Measurements from ENCODE around the gene WDFY4.

WDFY4 gene

DNA sequence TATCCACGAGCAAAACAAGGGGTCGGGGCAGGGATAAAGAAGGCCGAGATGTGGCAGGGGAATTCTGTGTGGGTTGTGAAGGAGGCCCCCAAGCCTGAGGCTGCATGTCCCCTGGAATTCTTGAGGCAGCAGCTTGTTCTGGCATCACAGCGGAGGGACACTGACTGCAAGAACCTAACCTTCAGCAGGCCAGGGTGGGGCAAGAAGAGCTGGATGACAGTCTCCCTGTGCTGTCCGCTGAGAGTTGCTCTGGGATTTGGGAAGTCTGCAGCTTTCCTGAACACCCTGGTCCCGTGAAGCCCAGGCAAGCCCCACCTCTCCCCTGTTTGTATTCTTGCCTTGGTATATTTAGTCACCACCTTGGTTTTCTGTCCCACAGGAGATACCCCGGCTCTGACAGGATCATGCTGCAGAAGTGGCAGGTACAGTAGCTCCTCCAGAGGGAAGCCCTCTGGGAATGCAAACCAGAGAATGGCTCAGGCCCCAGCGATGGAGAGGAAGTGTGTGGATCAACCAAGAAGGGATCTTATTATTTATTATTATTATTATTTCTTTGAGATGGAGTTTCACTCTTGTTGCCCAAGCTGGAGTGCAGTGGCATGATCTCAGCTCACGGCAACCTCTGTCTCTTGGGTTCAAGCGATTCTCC, 256.9 kb downstream of the WDFY4 start:
- no peak overlapping the region for H3K9ac ChIP-seq
- no peak overlapping the region for H3K4me2 ChIP-seq (ENCODE audit: low read length)
- H3K79me2 ChIP-seq, result no peaks in the 10 kb centered on the region
- no peaks in the 10 kb centered on the region for H3K4me1 ChIP-seq
- no peaks in the 10 kb centered on the region for H3K9me3 ChIP-seq (ENCODE audit: control insufficient read depth, low read length)
- no peak overlapping the region for H3K4me3 ChIP-seq (ENCODE audit: low read depth, low read length)
- no peak overlapping the region for H3K27ac ChIP-seq
- H2AFZ ChIP-seq, result no peak overlapping the region
- TF ChIP-seq, protein P1, sequence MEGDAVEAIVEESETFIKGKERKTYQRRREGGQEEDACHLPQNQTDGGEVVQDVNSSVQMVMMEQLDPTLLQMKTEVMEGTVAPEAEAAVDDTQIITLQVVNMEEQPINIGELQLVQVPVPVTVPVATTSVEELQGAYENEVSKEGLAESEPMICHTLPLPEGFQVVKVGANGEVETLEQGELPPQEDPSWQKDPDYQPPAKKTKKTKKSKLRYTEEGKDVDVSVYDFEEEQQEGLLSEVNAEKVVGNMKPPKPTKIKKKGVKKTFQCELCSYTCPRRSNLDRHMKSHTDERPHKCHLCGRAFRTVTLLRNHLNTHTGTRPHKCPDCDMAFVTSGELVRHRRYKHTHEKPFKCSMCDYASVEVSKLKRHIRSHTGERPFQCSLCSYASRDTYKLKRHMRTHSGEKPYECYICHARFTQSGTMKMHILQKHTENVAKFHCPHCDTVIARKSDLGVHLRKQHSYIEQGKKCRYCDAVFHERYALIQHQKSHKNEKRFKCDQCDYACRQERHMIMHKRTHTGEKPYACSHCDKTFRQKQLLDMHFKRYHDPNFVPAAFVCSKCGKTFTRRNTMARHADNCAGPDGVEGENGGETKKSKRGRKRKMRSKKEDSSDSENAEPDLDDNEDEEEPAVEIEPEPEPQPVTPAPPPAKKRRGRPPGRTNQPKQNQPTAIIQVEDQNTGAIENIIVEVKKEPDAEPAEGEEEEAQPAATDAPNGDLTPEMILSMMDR (IDR thresholded peaks at IDR 0.05), result no peak
- no peaks in the 10 kb centered on the region for H3K27me3 ChIP-seq (ENCODE audit: control insufficient read depth, insufficient read depth, low read length)
- no peaks in the 10 kb centered on the region for H3K36me3 ChIP-seq (ENCODE audit: control insufficient read depth, insufficient read depth, low read length)

DNA sequence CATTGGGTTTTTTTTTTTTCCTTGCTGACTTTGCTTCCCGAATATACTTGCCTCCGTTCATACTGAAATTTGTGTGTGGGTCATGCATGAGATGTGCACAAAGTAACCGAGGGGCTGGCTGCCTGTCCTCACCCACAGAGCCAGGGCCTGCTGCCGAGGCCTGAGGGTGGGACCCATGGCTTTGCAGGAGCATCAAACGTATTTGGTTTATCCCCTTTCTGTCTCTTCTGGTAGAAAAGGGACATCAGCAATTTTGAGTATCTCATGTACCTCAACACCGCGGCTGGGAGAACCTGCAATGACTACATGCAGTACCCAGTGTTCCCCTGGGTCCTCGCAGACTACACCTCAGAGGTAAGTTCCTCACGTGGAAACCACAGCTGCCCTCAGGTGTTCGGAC, 258.4 kb downstream of the WDFY4 start:
- H3K79me2 ChIP-seq, result no peaks in the 10 kb centered on the region
- TF ChIP-seq, protein P1 (IDR thresholded peaks at IDR 0.05), result no peak
- no peaks in the 10 kb centered on the region for H3K9me3 ChIP-seq (ENCODE audit: control insufficient read depth, low read length)
- no peak overlapping the region for H3K27ac ChIP-seq
- H3K4me2 ChIP-seq (ENCODE audit: low read length), result no peak overlapping the region
- no peaks in the 10 kb centered on the region for H3K4me1 ChIP-seq
- no peak overlapping the region for H3K4me3 ChIP-seq (ENCODE audit: low read depth, low read length)
- no peak overlapping the region for H2AFZ ChIP-seq
- no peaks in the 10 kb centered on the region for H3K27me3 ChIP-seq (ENCODE audit: control insufficient read depth, insufficient read depth, low read length)
- no peaks in the 10 kb centered on the region for H3K36me3 ChIP-seq (ENCODE audit: control insufficient read depth, insufficient read depth, low read length)
- no peak overlapping the region for H3K9ac ChIP-seq

DNA sequence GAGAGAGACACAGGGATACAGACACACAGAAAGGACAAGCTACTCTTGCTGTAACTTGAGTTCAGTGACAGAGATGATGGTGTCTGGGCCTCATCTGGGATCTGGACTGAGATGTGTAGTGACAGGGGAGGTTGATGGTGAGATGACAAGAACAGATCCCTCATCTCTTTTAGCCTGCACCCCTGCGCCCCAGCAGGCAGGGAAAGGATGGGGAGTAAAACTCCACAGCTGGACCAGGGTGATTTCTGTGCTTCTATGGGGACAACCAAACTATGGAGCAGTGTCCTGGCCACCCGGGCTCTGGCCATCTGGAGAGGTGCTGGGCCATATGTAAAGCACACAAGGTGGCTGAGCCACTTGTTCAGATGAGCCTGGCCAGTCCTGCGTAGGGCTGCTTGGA, 259.5 kb downstream of the WDFY4 start:
- Histone ChIP-seq H3K4me3 (ENCODE audit: low read depth, low read length) (no peak overlapping the region), H3K27me3 (ENCODE audit: control insufficient read depth, insufficient read depth, low read length) (no peaks in the 10 kb centered on the region), H3K9ac (no peak overlapping the region), H3K4me1 (no peaks in the 10 kb centered on the region), H3K36me3 (ENCODE audit: control insufficient read depth, insufficient read depth, low read length) (no peaks in the 10 kb centered on the region), H3K4me2 (ENCODE audit: low read length) (no peak overlapping the region), H3K79me2 (no peaks in the 10 kb centered on the region), H3K27ac (no peak overlapping the region), H2AFZ (no peak overlapping the region), H3K9me3 (ENCODE audit: control insufficient read depth, low read length) (no peaks in the 10 kb centered on the region)
- TF ChIP-seq, protein P1 (IDR thresholded peaks at IDR 0.05), result no peak

DNA sequence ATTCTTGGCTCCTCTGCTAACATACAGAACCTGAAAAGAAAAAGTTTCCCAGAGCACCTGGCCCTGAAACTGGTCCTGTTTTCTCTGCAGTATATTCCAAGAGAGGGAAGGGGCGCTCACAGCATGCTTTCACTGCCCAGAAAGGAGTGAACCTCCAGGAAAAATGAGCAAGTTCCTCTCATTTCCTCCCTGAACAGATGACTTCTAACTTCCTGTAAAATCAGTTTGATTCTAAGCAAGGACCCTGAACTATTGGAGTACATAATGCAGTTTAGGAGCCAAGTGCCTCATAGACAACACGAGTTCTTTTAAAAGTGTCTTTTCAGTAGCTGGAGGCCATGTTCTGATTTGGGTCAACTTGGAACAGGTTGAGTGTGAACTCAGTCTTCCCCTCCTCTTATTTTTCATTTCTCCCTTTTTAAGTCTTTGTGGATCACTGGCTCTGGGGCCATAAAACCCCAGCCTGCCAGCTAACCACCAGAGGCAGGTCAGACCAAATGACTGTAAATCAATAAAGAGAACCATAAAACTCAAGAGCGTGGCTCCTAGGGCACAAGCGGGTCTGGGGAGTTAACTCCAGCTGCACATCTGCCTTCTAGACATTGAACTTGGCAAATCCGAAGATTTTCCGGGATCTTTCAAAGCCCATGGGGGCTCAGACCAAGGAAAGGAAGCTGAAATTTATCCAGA, 260.9 kb downstream of the WDFY4 start:
- no peak overlapping the region for H3K9ac ChIP-seq
- no peaks in the 10 kb centered on the region for H3K36me3 ChIP-seq (ENCODE audit: control insufficient read depth, insufficient read depth, low read length)
- no peak overlapping the region for H3K27ac ChIP-seq
- no peak overlapping the region for H3K4me2 ChIP-seq (ENCODE audit: low read length)
- H3K4me1 ChIP-seq, result no peaks in the 10 kb centered on the region
- H3K4me3 ChIP-seq (ENCODE audit: low read depth, low read length), result no peak overlapping the region
- H3K9me3 ChIP-seq (ENCODE audit: control insufficient read depth, low read length), result no peaks in the 10 kb centered on the region
- no peaks in the 10 kb centered on the region for H3K79me2 ChIP-seq
- H3K27me3 ChIP-seq (ENCODE audit: control insufficient read depth, insufficient read depth, low read length), result no peaks in the 10 kb centered on the region
- TF ChIP-seq, protein P1 (IDR thresholded peaks at IDR 0.05), result no peak
- H2AFZ ChIP-seq, result no peak overlapping the region

DNA sequence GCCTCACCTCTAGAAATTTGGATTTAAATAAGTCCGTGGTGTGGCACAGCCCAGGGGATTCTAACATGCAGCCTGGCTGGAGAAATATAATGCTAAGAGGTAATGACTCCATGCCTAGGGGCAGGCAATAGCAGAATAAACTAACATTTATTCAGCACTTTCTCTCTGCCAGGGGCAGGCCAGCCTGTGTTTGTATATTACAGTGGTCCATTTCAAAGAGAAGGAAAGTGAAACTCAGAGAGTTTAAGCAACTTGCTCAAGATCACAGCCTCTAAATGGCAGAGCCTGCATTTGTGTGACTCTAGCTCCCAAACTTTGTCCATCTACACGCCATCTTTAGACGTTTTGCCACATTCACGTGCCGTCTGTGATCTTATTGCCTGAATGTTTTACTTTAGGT, 261.7 kb downstream of the WDFY4 start:
- Histone ChIP-seq H3K9ac (no peak overlapping the region), H3K27ac (no peak overlapping the region), H3K36me3 (ENCODE audit: control insufficient read depth, insufficient read depth, low read length) (no peaks in the 10 kb centered on the region), H3K4me2 (ENCODE audit: low read length) (no peak overlapping the region), H3K27me3 (ENCODE audit: control insufficient read depth, insufficient read depth, low read length) (no peaks in the 10 kb centered on the region), H3K4me3 (ENCODE audit: low read depth, low read length) (no peak overlapping the region), H3K79me2 (no peaks in the 10 kb centered on the region), H3K9me3 (ENCODE audit: control insufficient read depth, low read length) (no peaks in the 10 kb centered on the region), H3K4me1 (no peaks in the 10 kb centered on the region), H2AFZ (no peak overlapping the region)
- TF ChIP-seq, protein P1 (IDR thresholded peaks at IDR 0.05), result no peak
